Thoracic aorta (tissue), 2 donors: ENCODE data around the gene SSC5D. TPM values are rescaled to one million over a fixed set of nuclear protein-coding genes. Genes with fewer than 3 reads are reported as not detected.

Experiments
- ATAC-seq: fragments of 150-250 bp; one replicate; pipeline ENCODE4 v1.8.0; 2017; ENCODE audit warnings: low read depth; ENCODE audit not compliant: insufficient number of reproducible peaks, low FRiP score
- DNase-seq: peaks from one replicate; pipeline ENCODE4 v3.0.0-alpha.2; 2020; ENCODE audit warnings: low spot score
- H3K27ac ChIP-seq, 2 donors: fragments of 200-600 bp; sonication (generic); 1 replicate in 1 of 2; 2 replicates in 1 of 2; pipeline ENCODE4 v1.5.1; 2016; ENCODE audit warnings: mild to moderate bottlenecking in 2 of 2, moderate library complexity in 2 of 2
- H3K27me3 ChIP-seq: fragments of 200-600 bp; sonication (generic); replicated peaks from 2 replicates; pipeline ENCODE4 v1.6.0; 2016; ENCODE audit warnings: mild to moderate bottlenecking; ENCODE audit not compliant: insufficient read depth
- H3K36me3 ChIP-seq: fragments of 200-600 bp; sonication (generic); one replicate; pipeline ENCODE4 v1.5.1; 2016
- H3K4me1 ChIP-seq, 2 donors: fragments of 200-600 bp; sonication (generic); 1 replicate in 1 of 2; 2 replicates in 1 of 2; pipeline versions ENCODE4 v1.5.1 to v1.6.0; 2016; ENCODE audit warnings: low read depth in 2 of 2, mild to moderate bottlenecking in 1 of 2; ENCODE audit not compliant: control insufficient read depth in 1 of 2
- H3K4me3 ChIP-seq: fragments of 200-600 bp; sonication (generic); 2 replicates; pipeline ENCODE4 v1.5.1; 2016; ENCODE audit warnings: mild to moderate bottlenecking
- H3K9me3 ChIP-seq: fragments of 200-600 bp; sonication (generic); 2 replicates; pipeline ENCODE4 v1.5.1; 2016
- total RNA-seq, 2 donors: library from RNA; depleted of rRNA; stranded (reverse); fragments of >200 nt; gene quantifications; one replicate each; pipeline versions ENCODE4 v1.1.0 to v1.2.3, GENCODE V29; 2016
- TF ChIP-seq, protein P1 (sequence below): fragments of 200-600 bp; sonication (generic); IDR thresholded peaks from one replicate; pipeline ENCODE4 v1.5.1; 2019; ENCODE audit warnings: antibody characterized with exemption

Gene SSC5D
- total RNA-seq, 2 donors from 2014 or later, result 4.3 to 58.3 TPM

DNA sequence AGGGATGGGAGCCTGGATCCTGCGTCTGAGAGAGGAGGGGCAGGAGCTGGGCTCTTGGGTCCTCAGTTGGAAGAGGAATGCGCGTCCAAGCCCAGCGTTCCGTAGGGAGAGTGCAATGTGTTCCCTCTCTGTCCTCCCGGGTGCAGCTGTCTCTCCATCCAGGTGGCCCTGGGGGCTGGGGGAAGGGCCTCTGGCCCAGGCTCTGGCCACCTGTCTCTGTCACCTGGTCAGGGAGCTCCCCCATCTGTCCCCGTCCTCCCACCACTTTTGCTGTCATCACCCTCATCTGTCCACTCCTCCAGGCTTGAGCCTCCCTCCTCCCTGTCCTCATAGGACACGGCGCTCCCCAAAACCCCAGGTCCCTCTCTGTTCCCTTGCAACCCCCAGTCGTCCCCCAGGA, 52.4 kb downstream of the SSC5D start:
- TF ChIP-seq, protein P1, sequence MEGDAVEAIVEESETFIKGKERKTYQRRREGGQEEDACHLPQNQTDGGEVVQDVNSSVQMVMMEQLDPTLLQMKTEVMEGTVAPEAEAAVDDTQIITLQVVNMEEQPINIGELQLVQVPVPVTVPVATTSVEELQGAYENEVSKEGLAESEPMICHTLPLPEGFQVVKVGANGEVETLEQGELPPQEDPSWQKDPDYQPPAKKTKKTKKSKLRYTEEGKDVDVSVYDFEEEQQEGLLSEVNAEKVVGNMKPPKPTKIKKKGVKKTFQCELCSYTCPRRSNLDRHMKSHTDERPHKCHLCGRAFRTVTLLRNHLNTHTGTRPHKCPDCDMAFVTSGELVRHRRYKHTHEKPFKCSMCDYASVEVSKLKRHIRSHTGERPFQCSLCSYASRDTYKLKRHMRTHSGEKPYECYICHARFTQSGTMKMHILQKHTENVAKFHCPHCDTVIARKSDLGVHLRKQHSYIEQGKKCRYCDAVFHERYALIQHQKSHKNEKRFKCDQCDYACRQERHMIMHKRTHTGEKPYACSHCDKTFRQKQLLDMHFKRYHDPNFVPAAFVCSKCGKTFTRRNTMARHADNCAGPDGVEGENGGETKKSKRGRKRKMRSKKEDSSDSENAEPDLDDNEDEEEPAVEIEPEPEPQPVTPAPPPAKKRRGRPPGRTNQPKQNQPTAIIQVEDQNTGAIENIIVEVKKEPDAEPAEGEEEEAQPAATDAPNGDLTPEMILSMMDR, result no peak
- ATAC-seq, result no peak
- no peak overlapping the region for H3K27ac ChIP-seq

DNA sequence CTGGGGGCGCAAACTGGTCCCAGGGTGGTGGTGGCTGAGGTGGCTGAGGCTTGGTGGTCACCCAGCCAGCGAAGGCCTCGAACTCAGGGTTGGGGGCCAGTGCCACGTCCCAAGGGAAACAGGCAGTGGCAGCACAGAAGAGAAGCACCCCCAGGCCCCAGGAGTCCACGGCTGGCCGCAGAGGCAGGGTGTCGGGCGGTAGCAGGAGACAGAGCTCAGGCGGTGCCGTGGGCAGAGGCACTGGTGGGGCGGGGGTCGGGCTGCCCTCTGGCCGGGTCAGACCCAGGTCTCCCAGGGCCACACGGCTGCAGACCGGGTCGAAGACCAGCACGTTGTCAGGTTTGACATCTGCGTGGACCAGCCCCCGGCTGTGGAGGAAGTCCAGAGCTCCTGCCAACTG, 52.9 kb downstream of the SSC5D start:
- Histone ChIP-seq H3K27ac (no peak overlapping the region), H3K36me3 (no peaks in the 10 kb centered on the region), H3K9me3 (no peaks in the 10 kb centered on the region), H3K4me1 (peaks cover 0 to 2% of the 10 kb centered on the region in 2 donors), H3K27me3 (no peaks in the 10 kb centered on the region), H3K4me3 (no peak overlapping the region)
- TF ChIP-seq, protein P1, result no peak
- DNase-seq, result no peak
- ATAC-seq, result no peak

More for the DNA sequence above, 52.4 kb downstream of the SSC5D start:
- H3K4me3 ChIP-seq, result no peak overlapping the region
- H3K9me3 ChIP-seq, result no peaks in the 10 kb centered on the region
- no peaks in the 10 kb centered on the region for H3K36me3 ChIP-seq
- H3K4me1 ChIP-seq, result no peaks in the 10 kb centered on the region
- no peak for DNase-seq
- no peaks in the 10 kb centered on the region for H3K27me3 ChIP-seq

DNA sequence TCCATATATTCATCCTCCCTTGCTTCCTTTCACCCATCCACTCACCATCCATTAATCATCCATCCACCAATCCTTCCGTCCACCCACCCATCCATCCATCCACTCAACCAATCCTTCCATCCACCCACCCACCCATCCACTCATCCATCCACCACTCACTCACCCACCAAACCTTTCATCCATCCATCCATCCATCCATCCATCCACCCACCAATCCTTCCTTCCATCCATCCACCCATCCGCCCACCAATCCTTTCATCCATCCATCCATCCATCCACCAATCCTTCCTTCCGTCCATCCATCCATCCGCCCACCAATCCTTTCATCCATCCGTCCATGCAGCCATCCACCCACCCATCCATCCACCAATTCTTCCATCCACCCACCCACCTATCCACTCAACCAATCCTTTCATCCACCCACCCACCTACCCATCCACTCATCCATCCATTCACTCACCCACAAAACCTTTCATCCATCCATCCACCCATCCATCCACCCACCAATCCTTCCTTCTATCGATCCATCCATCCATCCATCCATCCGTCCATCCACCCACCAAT, 54.1 kb downstream of the SSC5D start:
- H3K9me3 ChIP-seq, result no peaks in the 10 kb centered on the region
- TF ChIP-seq, protein P1, result no peak
- no peak for DNase-seq
- no peak for ATAC-seq
- no peaks in the 10 kb centered on the region for H3K27me3 ChIP-seq
- no peak overlapping the region for H3K4me3 ChIP-seq
- H3K27ac ChIP-seq, result no peak overlapping the region
- H3K4me1 ChIP-seq, result peaks cover 8 to 15% of the 10 kb centered on the region in 2 donors
- no peaks in the 10 kb centered on the region for H3K36me3 ChIP-seq

DNA sequence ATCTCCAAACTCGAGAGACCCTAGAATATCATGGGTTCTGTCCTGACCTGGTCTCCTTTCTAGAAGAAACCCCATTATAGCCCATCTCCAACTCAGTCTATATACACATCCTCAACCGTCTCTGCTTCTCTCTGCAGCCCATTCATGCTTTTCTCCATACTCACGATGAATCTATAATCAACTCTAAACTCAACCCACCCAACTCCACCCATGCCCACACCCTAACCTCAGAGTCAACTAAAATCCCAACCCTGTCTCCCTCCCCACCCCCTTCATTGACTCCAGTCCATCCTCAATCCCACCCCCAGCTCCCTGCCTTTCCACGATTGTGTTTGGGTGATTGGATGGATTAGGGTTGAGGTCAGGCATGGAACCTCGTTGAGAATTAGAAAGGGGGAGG, 55.3 kb downstream of the SSC5D start:
- ATAC-seq (no peak), DNase-seq (no peak)
- TF ChIP-seq, protein P1, result no peak
- Histone ChIP-seq H3K27ac (no peak overlapping the region), H3K27me3 (no peaks in the 10 kb centered on the region), H3K9me3 (no peaks in the 10 kb centered on the region), H3K4me3 (no peak overlapping the region), H3K36me3 (no peaks in the 10 kb centered on the region), H3K4me1 (peaks cover 13 to 27% of the 10 kb centered on the region in 2 donors)

DNA sequence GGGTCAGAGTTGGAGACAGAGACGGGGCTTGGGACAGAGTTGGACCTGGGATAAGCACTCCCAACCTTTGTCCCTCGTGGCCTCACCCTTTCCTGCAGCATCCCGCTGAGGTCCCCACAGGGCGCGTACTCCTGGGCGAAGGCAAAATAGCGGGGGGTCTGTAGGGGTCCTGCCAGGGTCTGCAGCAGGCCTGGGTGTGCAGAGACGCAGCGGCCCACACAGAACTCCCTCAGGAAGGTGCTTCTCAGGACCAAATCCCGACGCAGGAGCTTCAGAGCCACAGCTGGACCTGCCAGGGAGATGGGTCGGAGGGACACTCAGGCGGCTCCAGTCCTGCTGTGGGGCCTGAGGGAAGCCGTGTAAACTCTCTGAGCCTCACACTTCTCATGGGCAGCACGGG, 55.8 kb downstream of the SSC5D start:
- Histone ChIP-seq H3K9me3 (no peaks in the 10 kb centered on the region), H3K27me3 (no peaks in the 10 kb centered on the region), H3K4me1 (peaks cover 14 to 29% of the 10 kb centered on the region in 2 donors), H3K27ac (no peak overlapping the region), H3K4me3 (no peak overlapping the region), H3K36me3 (no peaks in the 10 kb centered on the region)
- no peak for DNase-seq
- TF ChIP-seq, protein P1, result no peak
- ATAC-seq, result no peak
